ENCODE results near the gene LETM1.

- TF ChIP-seq CTCF (IDR thresholded peaks at IDR 0.05) (no peak), EZH2 (IDR thresholded peaks at IDR 0.05) (no peak)
These were observed 56.3 kb downstream of the LETM1 start for GRCh38 chr4:1799387-1800375.

Data from neural progenitor cell (in vitro differentiated cells).